HCT116 (cell line): Measurements from ENCODE around the gene SRGAP2C.
"Not testable (repeated sequence)": the region's sequence is repeated elsewhere in the genome, so short reads cannot be mapped to it uniquely, and the experiment has no call there.

Experiments used
- CTCF ChIP-seq, 3 experiments: fragments of 200-600 bp in 1 of 3; sonication (generic) in 1 of 3; IDR thresholded peaks in 2 of 3; conservative IDR thresholded peaks in 1 of 3; 2 replicates each; pipeline ENCODE4 v1.5.1; 2012 to 2017; ENCODE audit warnings: low read depth in 2 of 3, low read length in 2 of 3, antibody characterized with exemption in 1 of 3, borderline replicate concordance in 1 of 3, control low read depth in 1 of 3, mild to moderate bottlenecking in 1 of 3, mixed read lengths in 1 of 3, mixed run types in 1 of 3, moderate library complexity in 1 of 3; ENCODE audit not compliant: insufficient read depth in 1 of 3
- POLR2A ChIP-seq: IDR thresholded peaks from 2 replicates; pipeline ENCODE4 v1.7.0; 2011; ENCODE audit warnings: borderline replicate concordance; ENCODE audit not compliant: insufficient read depth, insufficient read length; ENCODE audit errors: extremely low read depth
- RAD21 ChIP-seq: IDR thresholded peaks from 2 replicates; pipeline ENCODE4 v1.6.1; 2012; ENCODE audit warnings: low read depth, mild to moderate bottlenecking
- YY1 ChIP-seq: IDR thresholded peaks from 2 replicates; pipeline ENCODE4 v1.6.1; 2011; ENCODE audit warnings: low read length, low read depth, moderate library complexity, mild to moderate bottlenecking; ENCODE audit not compliant: insufficient replicate concordance; ENCODE audit errors: extremely low read depth

DNA sequence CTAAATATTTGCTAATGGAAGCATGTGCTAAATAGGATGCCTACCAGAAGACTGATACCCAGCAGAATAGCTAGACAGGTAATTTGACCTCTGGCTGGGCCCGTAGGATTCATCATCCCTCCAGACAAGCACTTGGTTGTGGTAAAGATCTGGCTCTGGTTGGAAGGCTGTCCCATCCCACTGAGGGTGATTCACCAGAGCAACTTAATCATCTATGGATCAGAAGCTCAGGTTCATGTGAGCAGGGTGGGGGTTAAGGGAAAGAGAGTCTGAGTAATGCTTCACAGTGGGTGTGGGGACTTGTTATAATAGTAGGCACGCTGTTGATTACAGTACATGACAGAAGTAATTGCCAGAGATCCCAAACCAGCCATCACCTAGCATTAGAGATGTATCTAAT, 27.2 kb upstream of the SRGAP2C start:
- not testable (repeated sequence) for TF ChIP-seq CTCF (IDR thresholded peaks at IDR 0.05 in 2 of 3, conservative IDR thresholded peaks at IDR 0.05 in 1 of 3; ENCODE audit: borderline replicate concordance in 1 of 3, insufficient read depth in 1 of 3, low read depth in 2 of 3, low read length in 2 of 3); POLR2A; YY1; RAD21
